ENCODE results near the gene THAP8. TPM values are rescaled to one million over a fixed set of nuclear protein-coding genes. Genes with fewer than 3 reads are reported as not detected.

The THAP8 gene
- total and polyA plus RNA-seq, 2 of the 13 experiments (the other 11 are each of a cell fraction or from before 2014, with no cell fraction given): 1.7 to 3.7 TPM

GRCh38 chr19:36054119-36054732 is at the start of gene THAP8 (continued):
- no peak for TF ChIP-seq ZNF276 (CRISPR knock-in tag; IDR thresholded peaks at IDR 0.05; ENCODE audit: low read depth)
- TF ChIP-seq RFXANK (CRISPR knock-in tag; IDR thresholded peaks at IDR 0.05): peak; percentile 25; the same call in 1 of the 2 replicates
- no peak for TF ChIP-seq ZUFSP (CRISPR knock-in tag; IDR thresholded peaks at IDR 0.05; ENCODE audit: borderline replicate concordance)
- peak; percentile 71; the same call in 1 of the 2 replicates for TF ChIP-seq DNMT3B (CRISPR knock-in tag; conservative IDR thresholded peaks at IDR 0.05)
- TF ChIP-seq NR2C2 (CRISPR knock-in tag; IDR thresholded peaks at IDR 0.05; ENCODE audit: borderline replicate concordance): peak; percentile 71; the same call in 1 of the 2 replicates
- TF ChIP-seq ZNF101 (CRISPR knock-in tag; IDR thresholded peaks at IDR 0.05; ENCODE audit: borderline replicate concordance, low read depth): no peak
- peak; percentile 73; the same call in 1 of the 2 replicates for TF ChIP-seq NRL (CRISPR knock-in tag; IDR thresholded peaks at IDR 0.05; ENCODE audit: borderline replicate concordance)
- peak; percentile 69 for TF ChIP-seq GATAD2A (CRISPR knock-in tag; IDR thresholded peaks at IDR 0.05)
- TF ChIP-seq SKI (IDR thresholded peaks at IDR 0.05; ENCODE audit: partially characterized antibody): peak; percentile 94
- TF ChIP-seq NFYB (CRISPR knock-in tag; IDR thresholded peaks at IDR 0.05): no peak
- TF ChIP-seq KDM4B (CRISPR knock-in tag; IDR thresholded peaks at IDR 0.05): no peak; the same call in 1 of the 2 replicates
- no peak for TF ChIP-seq ZNF354B (CRISPR knock-in tag; IDR thresholded peaks at IDR 0.05)
- peak; percentile 81; the same call in 1 of the 2 replicates for TF ChIP-seq ZNF790 (CRISPR knock-in tag; IDR thresholded peaks at IDR 0.05; ENCODE audit: borderline replicate concordance)
- peak; percentile 87; the same call in 1 of the 2 replicates for TF ChIP-seq ZNF350 (CRISPR knock-in tag; IDR thresholded peaks at IDR 0.05; ENCODE audit: borderline replicate concordance, low read depth)
- TF ChIP-seq ZBTB25 (CRISPR knock-in tag; IDR thresholded peaks at IDR 0.05): peak; percentile 91
- no peak for TF ChIP-seq ZFP62 (CRISPR knock-in tag; IDR thresholded peaks at IDR 0.05)
- TF ChIP-seq RELA (CRISPR knock-in tag; IDR thresholded peaks at IDR 0.05): no peak
- TF ChIP-seq ZBTB20 (CRISPR knock-in tag; IDR thresholded peaks at IDR 0.05; ENCODE audit: borderline replicate concordance, low read depth): peak; percentile 92
- peak; percentile 89 for TF ChIP-seq GMEB1 (CRISPR knock-in tag; IDR thresholded peaks at IDR 0.05; ENCODE audit: borderline replicate concordance)
- TF ChIP-seq YY1 (IDR thresholded peaks at IDR 0.05; ENCODE audit: insufficient read depth, insufficient replicate concordance, low read depth, low read length): peak; percentile 28
- TF ChIP-seq BCL3 (CRISPR knock-in tag; IDR thresholded peaks at IDR 0.05): peak; percentile 88; the same call in 1 of the 2 replicates
- no peak for TF ChIP-seq CREBL2 (CRISPR knock-in tag; IDR thresholded peaks at IDR 0.05; ENCODE audit: borderline replicate concordance)
